Neural progenitor cell (in vitro differentiated cells): Measurements from ENCODE around the gene MFSD12. TPM values are rescaled to one million over a fixed set of nuclear protein-coding genes. Genes with fewer than 3 reads are reported as not detected.

Experiments
- DNase-seq: peaks from one replicate; pipeline ENCODE4 v3.0.0-alpha.2; 2016; ENCODE audit warnings: low spot score
- H2AFZ ChIP-seq: fragments of 200-600 bp; sonication (generic); replicated peaks from 2 replicates; pipeline ENCODE4 v1.6.1; 2016; ENCODE audit warnings: antibody characterized with exemption
- H3F3A ChIP-seq: fragments of 200-600 bp; sonication (generic); 2 replicates; pipeline ENCODE4 v1.6.1; 2016; ENCODE audit warnings: antibody characterized with exemption, low read depth
- H3K27ac ChIP-seq: fragments of 200-600 bp; sonication (generic); 2 replicates; pipeline ENCODE4 v1.5.1; 2016; ENCODE audit warnings: mild to moderate bottlenecking
- H3K27me3 ChIP-seq: fragments of 200-600 bp; sonication (generic); 2 replicates; pipeline ENCODE4 v1.6.1; 2016; ENCODE audit warnings: mild to moderate bottlenecking, moderate library complexity
- H3K36me3 ChIP-seq: fragments of 200-600 bp; sonication (generic); 2 replicates; pipeline ENCODE4 v1.5.1; 2016
- H3K4me1 ChIP-seq: fragments of 200-600 bp; sonication (generic); 2 replicates; pipeline ENCODE4 v1.6.1; 2016; ENCODE audit warnings: mixed run types
- H3K4me2 ChIP-seq: fragments of 200-600 bp; sonication (generic); 2 replicates; pipeline ENCODE4 v1.6.1; 2016
- H3K4me3 ChIP-seq: fragments of 200-600 bp; sonication (generic); 2 replicates; pipeline ENCODE4 v1.5.1; 2016
- H3K79me2 ChIP-seq: fragments of 200-600 bp; sonication (generic); 2 replicates; pipeline ENCODE4 v1.6.1; 2016; ENCODE audit warnings: low read depth
- H3K9ac ChIP-seq: fragments of 200-600 bp; sonication (generic); 2 replicates; pipeline ENCODE4 v1.6.1; 2016
- H3K9me3 ChIP-seq: fragments of 200-600 bp; sonication (generic); 2 replicates; pipeline ENCODE4 v1.5.1; 2016; ENCODE audit warnings: low read depth
- H4K20me1 ChIP-seq: fragments of 200-600 bp; sonication (generic); 2 replicates; pipeline ENCODE4 v1.6.1; 2016; ENCODE audit warnings: low read depth
- H3K27ac Mint-ChIP-seq: 3 replicates; pipeline ENCODE4 v1.8.0; 2021; ENCODE audit warnings: mixed read lengths
- H3K27me3 Mint-ChIP-seq: 2 replicates; pipeline ENCODE4 v1.8.0; 2022; ENCODE audit warnings: low read depth, mild to moderate bottlenecking, inconsistent platforms, moderate library complexity, mixed read lengths; ENCODE audit not compliant: insufficient read depth
- H3K36me3 Mint-ChIP-seq: 3 replicates; pipeline ENCODE4 v1.8.0; 2021; ENCODE audit warnings: mixed read lengths
- H3K4me1 Mint-ChIP-seq: 3 replicates; pipeline ENCODE4 v1.8.0; 2021; ENCODE audit warnings: mixed read lengths
- H3K4me3 Mint-ChIP-seq: 3 replicates; pipeline ENCODE4 v1.8.0; 2021; ENCODE audit warnings: mild to moderate bottlenecking, moderate library complexity, mixed read lengths
- H3K9me3 Mint-ChIP-seq: 3 replicates; pipeline ENCODE4 v1.8.0; 2020; ENCODE audit warnings: mixed read lengths
- EZH2 ChIP-seq: fragments of 200-600 bp; sonication (generic); IDR thresholded peaks from 2 replicates; pipeline ENCODE4 v1.6.1; 2017; ENCODE audit warnings: antibody characterized with exemption, mild to moderate bottlenecking, moderate library complexity
- EZH2phosphoT487 ChIP-seq: fragments of 200-600 bp; sonication (generic); IDR thresholded peaks from 2 replicates; pipeline ENCODE4 v1.6.1; 2017; ENCODE audit warnings: antibody characterized with exemption
- total RNA-seq: library from RNA; depleted of rRNA; stranded (reverse); fragments of >200 nt; gene quantifications from 2 replicates; pipeline ENCODE4 v1.2.3, GENCODE V29; 2015; ENCODE audit warnings: low replicate concordance
- TF ChIP-seq, protein P1 (sequence below): fragments of 200-600 bp; sonication (generic); IDR thresholded peaks from 2 replicates; pipeline ENCODE4 v1.5.1; 2017; ENCODE audit warnings: antibody characterized with exemption, mild to moderate bottlenecking

The MFSD12 gene
- total RNA-seq, 1 donor from 2014 or later = 34.1 TPM

DNA sequence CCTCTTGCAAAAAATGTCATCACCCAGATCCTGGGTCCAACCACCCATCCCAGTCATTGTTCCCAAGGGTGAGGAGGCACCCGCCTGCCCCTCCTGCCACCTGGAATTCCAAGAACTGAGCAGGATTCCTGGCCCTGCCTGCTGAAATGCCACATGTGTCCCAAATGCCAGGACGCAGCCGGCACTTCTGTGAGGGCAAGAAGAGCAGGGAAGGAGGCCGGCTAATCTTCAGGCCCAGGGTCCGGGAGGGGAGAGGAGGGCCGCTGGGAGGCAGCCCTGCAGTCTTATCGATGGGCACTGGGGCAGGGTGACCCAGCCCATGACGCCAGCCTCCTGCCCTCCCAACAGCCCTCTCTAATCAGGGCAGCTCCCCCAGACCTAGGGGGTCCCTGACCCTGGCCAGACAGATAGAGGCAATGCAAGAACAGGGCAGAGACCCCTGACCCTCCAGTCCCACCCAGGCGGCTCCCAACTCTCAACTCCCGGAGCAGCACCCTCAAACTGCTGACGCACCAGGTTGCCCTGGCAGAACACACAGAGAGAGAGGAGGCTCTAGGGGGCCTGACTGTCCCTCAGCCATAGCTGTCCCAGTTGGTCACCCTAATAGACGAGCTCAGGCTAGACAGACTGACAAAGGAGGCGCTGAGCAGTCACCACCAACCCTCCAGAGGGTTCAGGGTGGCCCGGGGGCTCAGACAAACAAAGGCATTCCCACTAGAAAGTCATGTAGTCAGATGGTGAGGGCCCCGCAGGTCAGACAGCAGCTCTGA is 1.5 kb downstream of the MFSD12 start:
- no peaks in the 10 kb centered on the region for H3K36me3 Mint-ChIP-seq
- Histone ChIP-seq H3K9ac (no peak overlapping the region), H3K9me3 (no peaks in the 10 kb centered on the region), H3K27ac (no peak overlapping the region), H4K20me1 (peaks cover 30% of the 10 kb centered on the region), H3K4me2 (no peak overlapping the region), H2AFZ (no peak overlapping the region), H3K4me3 (no peak overlapping the region), H3K4me1 (no peaks in the 10 kb centered on the region), H3K27me3 (peaks cover 14% of the 10 kb centered on the region), H3F3A (no peaks in the 10 kb centered on the region), H3K36me3 (no peaks in the 10 kb centered on the region), H3K79me2 (peaks cover 11% of the 10 kb centered on the region)
- peak overlapping the region; percentile 98 for H3K4me3 Mint-ChIP-seq
- H3K9me3 Mint-ChIP-seq = peaks cover 2% of the 10 kb centered on the region
- no peak overlapping the region for H3K27ac Mint-ChIP-seq
- H3K4me1 Mint-ChIP-seq = peaks cover 24% of the 10 kb centered on the region
- peaks cover 5% of the 10 kb centered on the region for H3K27me3 Mint-ChIP-seq
- no peak for TF ChIP-seq EZH2phosphoT487
- TF ChIP-seq, protein P1, sequence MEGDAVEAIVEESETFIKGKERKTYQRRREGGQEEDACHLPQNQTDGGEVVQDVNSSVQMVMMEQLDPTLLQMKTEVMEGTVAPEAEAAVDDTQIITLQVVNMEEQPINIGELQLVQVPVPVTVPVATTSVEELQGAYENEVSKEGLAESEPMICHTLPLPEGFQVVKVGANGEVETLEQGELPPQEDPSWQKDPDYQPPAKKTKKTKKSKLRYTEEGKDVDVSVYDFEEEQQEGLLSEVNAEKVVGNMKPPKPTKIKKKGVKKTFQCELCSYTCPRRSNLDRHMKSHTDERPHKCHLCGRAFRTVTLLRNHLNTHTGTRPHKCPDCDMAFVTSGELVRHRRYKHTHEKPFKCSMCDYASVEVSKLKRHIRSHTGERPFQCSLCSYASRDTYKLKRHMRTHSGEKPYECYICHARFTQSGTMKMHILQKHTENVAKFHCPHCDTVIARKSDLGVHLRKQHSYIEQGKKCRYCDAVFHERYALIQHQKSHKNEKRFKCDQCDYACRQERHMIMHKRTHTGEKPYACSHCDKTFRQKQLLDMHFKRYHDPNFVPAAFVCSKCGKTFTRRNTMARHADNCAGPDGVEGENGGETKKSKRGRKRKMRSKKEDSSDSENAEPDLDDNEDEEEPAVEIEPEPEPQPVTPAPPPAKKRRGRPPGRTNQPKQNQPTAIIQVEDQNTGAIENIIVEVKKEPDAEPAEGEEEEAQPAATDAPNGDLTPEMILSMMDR = no peak
- TF ChIP-seq EZH2 = no peak
- DNase-seq = no peak

DNA sequence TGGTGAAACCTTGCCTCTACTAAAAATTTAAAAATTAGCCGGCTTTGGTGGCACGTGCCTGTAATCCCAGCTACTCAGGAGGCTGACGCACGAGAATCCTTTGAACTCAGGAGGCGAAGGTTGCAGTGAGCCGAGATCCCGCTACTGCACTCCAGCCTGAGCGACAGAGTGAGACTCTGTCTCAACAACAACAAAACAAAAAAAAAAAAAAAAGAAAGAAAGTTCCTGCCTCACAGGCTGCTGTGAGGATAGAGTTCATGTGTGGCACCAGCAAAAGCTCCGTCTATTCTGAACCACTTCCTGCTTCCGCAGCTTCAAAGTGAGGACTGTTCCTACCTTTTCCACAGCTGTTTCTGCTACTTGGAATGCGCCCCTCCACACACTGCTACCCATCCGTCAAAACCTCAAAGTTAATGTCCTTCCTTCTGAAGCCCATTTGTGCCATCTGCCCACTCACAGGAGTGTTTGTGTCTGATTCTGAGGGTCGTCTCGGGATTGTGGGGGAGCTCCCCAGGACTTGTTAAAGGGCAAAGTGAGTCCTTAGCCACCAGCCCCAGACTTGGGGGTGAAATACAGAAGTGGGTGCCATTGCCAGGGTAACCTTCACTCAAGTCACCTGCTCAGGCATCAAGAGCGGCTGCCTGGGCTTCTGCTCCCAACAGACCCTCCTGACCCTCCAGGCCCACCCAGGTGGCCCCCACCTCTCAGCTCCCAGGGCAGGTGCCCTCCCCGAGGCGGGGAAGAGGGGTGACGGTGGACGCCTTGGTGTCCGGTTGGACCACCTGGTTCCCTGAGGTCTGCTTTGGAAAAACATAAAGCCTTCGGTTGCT is 2.9 kb downstream of the MFSD12 start:
- Histone ChIP-seq H3K9me3 (no peaks in the 10 kb centered on the region), H3F3A (no peaks in the 10 kb centered on the region), H3K9ac (no peak overlapping the region), H2AFZ (no peak overlapping the region), H3K4me3 (no peak overlapping the region), H3K27me3 (peaks cover 14% of the 10 kb centered on the region), H3K4me2 (no peak overlapping the region), H3K36me3 (no peaks in the 10 kb centered on the region), H3K79me2 (peaks cover 11% of the 10 kb centered on the region), H3K27ac (no peak overlapping the region), H4K20me1 (peaks cover 30% of the 10 kb centered on the region), H3K4me1 (no peaks in the 10 kb centered on the region)
- Mint-ChIP-seq H3K27me3 (peaks cover 5% of the 10 kb centered on the region), H3K27ac (no peak overlapping the region), H3K4me1 (peaks cover 24% of the 10 kb centered on the region), H3K4me3 (peak overlapping the region; percentile 30), H3K36me3 (no peaks in the 10 kb centered on the region), H3K9me3 (peaks cover 2% of the 10 kb centered on the region)
- TF ChIP-seq, protein P1 = no peak
- TF ChIP-seq EZH2phosphoT487 (no peak), EZH2 (no peak)
- no peak for DNase-seq

DNA sequence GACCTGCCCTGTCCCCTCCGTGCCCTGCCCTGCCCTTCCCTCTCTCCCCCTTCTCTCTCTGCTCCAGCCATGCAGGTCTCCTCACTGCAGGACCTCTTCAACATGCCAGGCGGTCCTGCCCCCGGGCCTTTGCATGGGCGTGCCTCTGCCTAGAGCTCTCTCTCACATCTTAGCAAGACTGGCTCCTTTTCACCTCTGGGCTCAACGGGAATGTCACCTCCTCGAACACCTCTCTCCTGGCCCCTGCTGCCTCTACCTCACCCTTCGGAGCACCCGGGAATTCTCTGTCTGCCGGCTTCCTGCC is 5.6 kb downstream of the MFSD12 start:
- H3K27me3 Mint-ChIP-seq = peaks cover 5% of the 10 kb centered on the region
- Histone ChIP-seq H2AFZ (no peak overlapping the region), H3F3A (no peaks in the 10 kb centered on the region), H4K20me1 (peaks cover 42% of the 10 kb centered on the region), H3K36me3 (no peaks in the 10 kb centered on the region), H3K4me3 (no peak overlapping the region), H3K4me1 (no peaks in the 10 kb centered on the region), H3K9ac (no peak overlapping the region), H3K27ac (no peak overlapping the region), H3K4me2 (no peak overlapping the region), H3K27me3 (peaks cover 2% of the 10 kb centered on the region), H3K79me2 (peaks cover 8% of the 10 kb centered on the region), H3K9me3 (no peaks in the 10 kb centered on the region)
- DNase-seq = no peak
- no peak overlapping the region for H3K4me3 Mint-ChIP-seq
- H3K36me3 Mint-ChIP-seq = no peaks in the 10 kb centered on the region
- peaks cover 18% of the 10 kb centered on the region for H3K4me1 Mint-ChIP-seq
- H3K27ac Mint-ChIP-seq = peak overlapping the region; percentile 78
- H3K9me3 Mint-ChIP-seq = peaks cover 1% of the 10 kb centered on the region
- TF ChIP-seq EZH2phosphoT487 (no peak), EZH2 (no peak)
- TF ChIP-seq, protein P1 = no peak
